GM18951 (cell line): Measurements from ENCODE around the gene FAM83C.

Experiments
- POLR2A ChIP-seq: IDR thresholded peaks from 4 replicates; pipeline ENCODE4 v1.6.1; 2011; ENCODE audit warnings: mild to moderate bottlenecking; ENCODE audit not compliant: insufficient read length, insufficient read depth; ENCODE audit errors: extremely low read depth
- in situ Hi-C: fragments of 300-500 bp; cut with MboI; formaldehyde crosslinking; loops from one replicate; pipeline ENCODE4 v1.12.0; 2022; ENCODE audit warnings: low sequenced_read_pairs, mixed read lengths, inconsistent platforms; ENCODE audit not compliant: unreplicated experiment

The FAM83C gene

DNA sequence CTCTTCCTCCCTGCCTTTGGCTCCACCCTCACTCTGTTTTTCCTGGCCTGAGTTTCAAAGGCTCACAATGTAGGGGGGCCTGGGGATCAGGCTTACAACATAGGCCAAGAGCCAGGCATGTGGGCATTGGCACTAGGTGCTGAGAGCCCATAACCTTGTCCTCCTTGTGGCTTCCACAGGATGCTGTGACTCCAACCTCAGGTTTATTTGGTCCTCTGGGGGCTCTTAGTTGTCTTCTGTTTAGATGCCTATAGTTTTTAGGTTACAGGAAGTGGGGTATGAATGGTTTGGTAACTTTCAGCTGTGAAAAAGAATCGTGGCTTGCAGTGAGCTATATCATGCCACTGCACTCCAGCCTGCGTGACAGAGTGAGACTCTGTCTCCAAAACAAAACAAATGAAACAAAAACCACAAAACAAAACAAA lies 40.2 kb downstream of the FAM83C start:
- in situ Hi-C loops, result no loop called here
- no peak for TF ChIP-seq POLR2A

DNA sequence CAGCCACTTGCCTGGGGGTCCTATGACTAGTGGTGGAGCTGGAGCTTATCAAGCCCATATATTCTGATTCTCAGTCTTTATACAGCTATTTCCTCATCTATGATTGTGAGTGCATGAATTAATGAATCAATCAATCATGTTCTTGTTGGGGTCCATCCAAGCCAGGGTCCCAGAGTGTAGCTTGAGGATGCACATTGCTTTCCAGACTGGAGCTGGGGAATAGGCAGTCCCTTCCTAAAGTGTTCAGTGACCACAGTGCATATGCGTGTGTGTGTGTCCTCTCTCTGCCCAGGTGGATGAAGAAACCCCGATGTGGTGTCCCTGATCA lies 40.6 kb downstream of the FAM83C start:
- no peak for TF ChIP-seq POLR2A
- in situ Hi-C loops, result no loop called here

DNA sequence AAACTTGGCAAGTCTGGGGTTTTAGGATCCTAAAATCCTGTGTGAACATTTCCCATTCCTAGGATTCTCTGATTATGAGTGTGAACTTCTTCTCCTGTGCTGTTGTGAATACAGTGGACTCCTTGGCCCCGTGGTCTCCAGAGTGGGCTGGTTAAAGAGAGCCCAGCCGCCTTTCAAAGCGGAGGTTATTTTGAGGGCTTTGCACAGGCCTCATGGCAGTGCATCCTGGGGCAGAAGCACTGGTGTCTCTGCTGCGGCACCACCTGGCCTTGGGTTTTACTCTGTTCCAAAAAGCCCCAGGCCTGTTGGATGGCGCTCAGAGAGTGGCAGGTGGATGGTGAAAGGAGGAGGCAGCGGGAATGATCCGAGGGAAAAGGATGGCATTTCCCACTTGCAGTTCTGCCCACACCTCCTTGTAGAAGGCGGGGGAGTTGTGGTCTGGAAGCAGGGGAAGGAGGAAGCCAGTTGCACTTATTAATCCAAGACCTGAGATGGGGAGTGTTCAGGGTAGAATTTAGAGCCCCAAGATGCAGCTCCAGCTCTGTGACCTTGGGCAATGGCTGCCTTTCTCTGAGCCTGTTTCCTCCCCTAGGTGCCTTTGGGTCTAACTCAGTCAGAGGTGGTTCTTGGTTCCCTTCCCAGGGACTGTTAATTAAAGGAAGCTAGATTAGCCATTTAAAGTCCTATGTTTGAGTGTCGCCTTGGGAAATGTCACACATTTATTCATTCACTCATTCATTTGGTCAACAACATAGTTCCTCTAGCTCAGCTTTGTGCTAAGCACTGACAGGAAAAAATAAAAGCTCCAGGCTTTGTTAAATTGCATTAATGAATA lies 43.4 kb downstream of the FAM83C start:
- in situ Hi-C loops, result no loop called here
- no peak for TF ChIP-seq POLR2A

DNA sequence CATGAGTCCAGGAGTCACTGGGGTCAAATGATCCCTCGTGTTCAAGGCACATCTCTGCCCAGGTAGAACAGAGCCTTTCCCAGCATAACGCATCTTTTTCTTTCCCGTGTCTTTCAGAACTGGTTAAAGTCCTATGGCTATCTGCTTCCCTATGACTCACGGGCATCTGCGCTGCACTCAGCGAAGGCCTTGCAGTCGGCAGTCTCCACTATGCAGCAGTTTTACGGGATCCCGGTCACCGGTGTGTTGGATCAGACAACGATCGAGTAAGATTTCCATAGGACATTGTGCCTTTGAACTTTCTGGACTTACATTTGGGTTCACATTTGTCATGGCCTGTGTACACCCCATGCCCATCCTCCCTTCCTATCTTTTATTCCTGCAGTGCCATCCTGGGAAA lies 45.5 kb downstream of the FAM83C start:
- TF ChIP-seq POLR2A, result no peak
- in situ Hi-C loops, result no loop called here

DNA sequence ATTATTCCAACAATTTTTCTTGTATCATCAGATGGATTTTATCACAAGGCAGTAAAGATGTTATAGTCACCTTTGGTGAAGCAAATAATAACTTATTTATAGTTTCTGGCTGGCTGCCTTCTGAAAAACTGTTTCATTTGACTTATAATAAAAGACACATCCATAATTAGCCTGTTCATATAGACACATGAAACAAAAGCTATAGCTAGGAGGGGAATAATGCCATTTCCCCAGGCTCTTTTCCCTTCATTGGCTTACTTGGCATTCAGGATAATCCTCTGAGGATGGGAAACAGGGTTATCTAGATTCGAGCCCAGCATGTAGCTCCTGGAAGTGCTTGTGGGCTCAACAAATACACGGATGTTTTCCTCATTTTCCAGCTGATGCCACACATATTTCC lies 48.2 kb downstream of the FAM83C start:
- in situ Hi-C loops, result no loop called here
- TF ChIP-seq POLR2A, result no peak

DNA sequence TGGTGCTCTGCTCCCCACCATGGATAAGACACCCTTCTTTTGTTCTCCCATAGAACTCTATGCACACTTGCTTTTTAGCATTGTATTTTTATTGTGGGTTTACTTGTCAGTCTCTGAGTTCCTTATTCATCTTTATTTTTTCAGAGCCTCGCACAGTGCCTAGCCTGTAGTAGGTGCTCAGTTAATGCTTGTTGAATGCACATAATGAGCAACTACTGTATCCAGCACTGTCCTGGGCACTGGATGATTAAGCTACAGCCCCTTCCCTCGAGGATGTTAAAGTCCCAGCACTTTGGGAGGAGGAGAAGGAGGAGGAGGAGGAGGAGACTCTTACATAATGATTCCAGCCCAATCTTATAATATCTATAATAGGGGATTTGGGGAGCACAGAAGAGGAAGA lies 48.9 kb downstream of the FAM83C start:
- in situ Hi-C loops, result no loop called here
- TF ChIP-seq POLR2A, result no peak

DNA sequence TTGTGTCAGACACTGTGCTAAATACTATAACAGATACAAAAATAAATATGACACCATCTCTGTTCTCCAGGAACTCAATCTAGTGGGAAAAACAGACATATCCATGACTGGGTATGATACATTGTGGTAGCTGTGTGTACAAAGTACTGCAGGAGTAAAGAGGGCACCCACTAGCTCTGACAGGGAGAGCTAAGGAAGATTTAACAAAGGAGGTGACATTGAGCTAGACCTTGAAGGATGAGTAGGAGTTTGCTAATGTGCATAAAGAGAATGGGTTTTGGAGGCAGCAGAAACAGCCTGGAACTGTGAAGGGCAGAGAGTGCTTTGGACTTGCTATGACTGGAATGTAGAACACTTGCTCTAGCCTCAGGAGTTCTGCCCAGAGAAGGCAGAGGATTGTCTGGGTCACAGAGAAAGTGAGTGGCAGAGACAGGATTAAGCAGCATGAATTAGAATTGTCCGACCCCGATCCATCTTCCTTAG lies 51.4 kb downstream of the FAM83C start:
- in situ Hi-C loops, result no loop called here
- TF ChIP-seq POLR2A, result no peak

DNA sequence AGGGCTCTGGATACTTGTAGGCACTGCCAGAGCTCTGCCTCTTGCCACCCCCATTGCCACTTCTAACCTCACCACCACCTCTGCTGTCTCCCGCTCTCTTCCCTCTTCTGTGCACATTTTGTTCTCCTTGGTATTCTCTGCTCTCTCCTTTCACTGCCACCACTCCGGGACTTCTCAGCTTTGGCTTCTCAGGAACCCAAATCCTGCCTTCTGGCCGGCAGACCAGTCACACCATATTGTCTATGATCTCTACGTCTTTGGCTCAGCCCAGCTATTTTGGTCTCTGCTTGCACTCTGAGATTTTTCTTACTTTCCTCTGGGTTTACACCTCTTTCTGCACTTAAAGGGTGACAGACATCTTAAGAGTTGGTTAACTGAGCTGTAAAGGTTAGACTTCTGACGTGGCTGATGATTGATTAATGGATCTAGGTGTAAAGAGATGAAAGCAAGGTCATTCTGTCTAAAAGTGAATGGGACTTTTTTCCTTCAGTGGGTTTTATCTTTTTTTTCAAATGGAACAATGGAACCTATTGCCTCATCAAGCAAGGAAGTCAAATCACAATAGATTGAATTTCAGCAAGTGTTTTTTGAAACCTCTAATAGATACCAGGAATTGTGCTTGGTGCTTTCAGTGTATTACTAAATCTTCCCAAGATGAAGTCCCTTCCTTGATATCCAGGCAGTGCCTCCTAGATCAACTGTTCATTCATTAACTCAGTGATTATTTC lies 52.0 kb downstream of the FAM83C start:
- no peak for TF ChIP-seq POLR2A
- in situ Hi-C loops, result no loop called here

DNA sequence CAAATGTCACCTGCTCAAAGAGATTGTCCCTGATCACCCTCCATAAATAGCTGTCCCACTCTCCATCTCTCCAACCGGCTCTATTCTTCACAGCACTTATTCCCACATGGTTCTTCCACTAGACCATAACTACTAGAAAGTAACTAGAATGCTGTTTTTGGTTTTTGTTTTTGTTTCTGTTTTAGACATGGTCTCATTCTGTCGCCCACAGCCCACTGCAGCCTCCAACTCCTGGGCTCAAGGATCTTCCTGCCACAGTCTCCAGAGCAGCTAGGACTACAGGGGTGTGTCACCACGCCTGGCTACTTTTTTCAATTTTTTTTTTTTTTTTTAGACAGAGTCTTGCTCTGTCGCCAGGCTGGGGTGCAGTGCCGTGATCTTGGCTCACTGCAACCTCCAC lies 53.5 kb downstream of the FAM83C start:
- in situ Hi-C loops, result no loop called here

DNA sequence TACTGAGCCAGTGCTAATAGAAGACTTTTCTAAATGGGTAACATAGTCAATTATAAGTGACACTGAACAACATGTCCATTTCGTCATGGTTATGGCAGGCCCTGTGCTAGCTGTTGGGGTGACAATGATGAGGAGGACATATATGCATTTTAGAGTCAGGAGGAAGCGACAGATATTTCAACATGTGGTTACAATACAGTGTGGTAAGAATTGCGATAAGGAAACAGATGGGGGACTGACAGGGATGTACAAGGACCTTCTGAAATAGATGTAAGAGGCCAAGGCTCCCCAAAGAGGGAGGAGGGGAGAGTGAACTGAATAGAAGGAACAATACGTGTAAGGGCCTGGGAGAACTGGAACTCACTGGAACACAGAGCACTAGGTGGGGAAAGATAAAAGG lies 54.1 kb downstream of the FAM83C start:
- in situ Hi-C loops, result no loop called here
- no peak for TF ChIP-seq POLR2A

More for the DNA sequence above, 53.5 kb downstream of the FAM83C start:
- no peak for TF ChIP-seq POLR2A

DNA sequence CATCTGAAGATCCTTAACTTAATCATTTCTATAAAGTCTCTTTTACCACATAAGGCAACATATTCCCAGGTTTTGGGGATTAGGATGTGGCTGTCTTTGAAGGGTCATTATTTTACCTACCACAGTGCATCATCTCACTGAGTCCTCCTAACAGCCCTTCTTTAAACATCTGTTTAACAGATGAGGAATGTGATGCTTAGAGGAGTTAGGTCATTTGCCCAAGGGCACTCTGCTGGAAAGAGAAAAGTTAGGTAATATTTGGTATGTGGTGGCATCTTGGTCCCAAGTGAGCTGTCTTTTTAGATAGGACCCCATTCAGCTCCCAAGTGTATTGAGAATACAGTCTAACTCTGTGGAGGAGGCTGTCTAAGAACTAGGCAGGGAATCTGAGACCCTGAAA lies 54.7 kb downstream of the FAM83C start:
- in situ Hi-C loops, result no loop called here
- no peak for TF ChIP-seq POLR2A

DNA sequence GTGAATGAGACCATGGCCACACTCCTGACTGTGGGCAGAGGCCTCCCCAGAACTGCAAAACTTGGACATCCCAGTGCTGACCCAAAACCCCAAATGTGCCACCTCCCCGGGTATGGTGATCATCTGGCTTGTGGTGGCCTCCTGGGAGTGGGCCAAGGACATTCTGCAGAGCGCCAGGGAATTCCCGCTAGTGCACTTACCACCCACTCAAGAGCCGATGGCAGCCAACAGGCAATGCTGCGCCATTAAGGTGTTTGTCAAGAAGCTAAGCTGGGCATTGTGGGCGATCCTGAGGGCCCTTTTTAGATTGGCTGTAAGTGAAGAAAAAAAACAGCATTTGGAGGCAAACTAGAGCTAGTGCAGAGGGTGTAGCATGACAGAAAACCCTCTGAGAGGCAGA lies 56.3 kb downstream of the FAM83C start:
- in situ Hi-C loops, result no loop called here
- no peak for TF ChIP-seq POLR2A
